OCI-LY3 (cell line): ENCODE data around the gene ASPSCR1.

Source experiments
- H2AFZ ChIP-seq: fragments of 200-600, 300-600 bp; shearing (Covaris generic); 2 replicates; pipeline ENCODE4 v1.6.0; 2014; ENCODE audit warnings: antibody characterized with exemption, low read depth, low read length
- H3K27ac ChIP-seq: fragments of 200-600, 300-600 bp; sonication (generic); 2 replicates; pipeline ENCODE4 v1.5.1; 2014; ENCODE audit warnings: mild to moderate bottlenecking, low read length, moderate library complexity, mixed read lengths
- H3K27me3 ChIP-seq: fragments of 200-600, 300-600 bp; sonication (generic); 2 replicates; pipeline ENCODE4 v1.6.1; 2014; ENCODE audit warnings: low read depth, low read length, mixed read lengths
- H3K36me3 ChIP-seq: fragments of 200-600, 300-600 bp; sonication (generic); replicated peaks from 2 replicates; pipeline ENCODE3; 2014; ENCODE audit warnings: low read depth, low read length, mixed read lengths
- H3K4me1 ChIP-seq: fragments of 300-600, 200-600 bp; sonication (generic); 2 replicates; pipeline ENCODE4 v1.6.1; 2014; ENCODE audit warnings: low read length, mixed read lengths
- H3K4me2 ChIP-seq: fragments of 200-600, 300-600 bp; sonication (generic); 2 replicates; pipeline ENCODE4 v1.6.1; 2014; ENCODE audit warnings: low read length, mixed read lengths
- H3K4me3 ChIP-seq: fragments of 300-600, 200-600 bp; sonication (generic); 2 replicates; pipeline ENCODE4 v1.5.1; 2014; ENCODE audit warnings: antibody characterized with exemption, mild to moderate bottlenecking, low read length, moderate library complexity
- H3K79me2 ChIP-seq: fragments of 300-600, 200-600 bp; shearing (Covaris generic); 2 replicates; pipeline ENCODE4 v1.6.1; 2014; ENCODE audit warnings: mild to moderate bottlenecking, low read length, mixed read lengths
- H3K9ac ChIP-seq: fragments of 300-600, 200-600 bp; shearing (Covaris generic); 2 replicates; pipeline ENCODE4 v1.6.0; 2014; ENCODE audit warnings: mild to moderate bottlenecking, low read length, moderate library complexity
- H3K9me3 ChIP-seq: fragments of 200-600, 300-600 bp; shearing (Covaris generic); 2 replicates; pipeline ENCODE4 v1.6.1; 2014; ENCODE audit warnings: low read length, mixed read lengths; ENCODE audit not compliant: insufficient read depth
- H4K20me1 ChIP-seq: fragments of 200-600, 300-600 bp; sonication (generic); 2 replicates; pipeline ENCODE4 v1.6.1; 2016; ENCODE audit warnings: low read length, mixed read lengths; ENCODE audit not compliant: insufficient read depth
- CTCF ChIP-seq: fragments of 200-600, 300-600 bp; sonication (generic); IDR thresholded peaks from 2 replicates; pipeline ENCODE4 v1.5.1; 2014; ENCODE audit warnings: antibody characterized with exemption, low read length, low read depth
- EZH2phosphoT487 ChIP-seq: fragments of 200-600 bp; shearing (Covaris generic); IDR thresholded peaks from 2 replicates; pipeline ENCODE4 v1.6.1; 2018; ENCODE audit warnings: antibody characterized with exemption, mixed run types, low read depth

The ASPSCR1 gene

GRCh38 chr17:82022981-82023446, 45.6 kb downstream of the ASPSCR1 start, which contains the start of gene LRRC45:
Gene LRRC45 (plus strand): TSS chr17:82023305. CDS start chr17:82023644, 339 bp downstream.
- Histone ChIP-seq H2AFZ (peak within 1 kb of the TSS; percentile 67; the same call in 1 of the 2 replicates), H3K36me3 (no peaks in the 10 kb centered on the region)

GRCh38 chr17:82023447-82024241, 46.2 kb downstream of the ASPSCR1 start:
- peak overlapping the region; percentile 3; the same call in 1 of the 2 replicates for H2AFZ ChIP-seq
- no peak for TF ChIP-seq CTCF
- no peak for TF ChIP-seq EZH2phosphoT487
- no peaks in the 10 kb centered on the region for H3K9me3 ChIP-seq
- peak overlapping the region; percentile 97 for H3K4me2 ChIP-seq
- H3K9ac ChIP-seq, result peak overlapping the region; percentile 65
- peaks cover 35% of the 10 kb centered on the region for H3K4me1 ChIP-seq
- H3K36me3 ChIP-seq, result no peaks in the 10 kb centered on the region
- no peak overlapping the region for H3K27ac ChIP-seq
- H3K27me3 ChIP-seq, result no peaks in the 10 kb centered on the region
- H3K79me2 ChIP-seq, result peaks cover 15% of the 10 kb centered on the region
- H3K4me3 ChIP-seq, result peak overlapping the region; percentile 88
- H4K20me1 ChIP-seq, result peaks cover 13% of the 10 kb centered on the region

More at GRCh38 chr17:82022981-82023446, 45.6 kb downstream of the ASPSCR1 start, which contains the start of gene LRRC45:
- Histone ChIP-seq H3K4me3 (peak within 1 kb of the TSS; percentile 100), H3K27ac (peak within 1 kb of the TSS; percentile 45), H3K9me3 (no peaks in the 10 kb centered on the region), H3K4me2 (peak within 1 kb of the TSS; percentile 99), H3K9ac (peak within 1 kb of the TSS; percentile 97), H3K79me2 (peaks cover 15% of the 10 kb centered on the region), H4K20me1 (peaks cover 13% of the 10 kb centered on the region), H3K27me3 (no peaks in the 10 kb centered on the region), H3K4me1 (peaks cover 29% of the 10 kb centered on the region)
- TF ChIP-seq EZH2phosphoT487 (no peak), CTCF (no peak)

GRCh38 chr17:82024859-82025258, 47.4 kb downstream of the ASPSCR1 start:
- Histone ChIP-seq H3K9me3 (no peaks in the 10 kb centered on the region), H4K20me1 (peaks cover 13% of the 10 kb centered on the region), H3K27ac (no peak overlapping the region), H3K4me2 (no peak overlapping the region), H3K79me2 (peaks cover 15% of the 10 kb centered on the region), H3K27me3 (no peaks in the 10 kb centered on the region), H3K4me1 (peaks cover 39% of the 10 kb centered on the region), H2AFZ (no peak overlapping the region), H3K4me3 (no peak overlapping the region), H3K36me3 (no peaks in the 10 kb centered on the region), H3K9ac (no peak overlapping the region)
- TF ChIP-seq CTCF (no peak), EZH2phosphoT487 (no peak)

- Histone ChIP-seq H3K27me3 (no peaks in the 10 kb centered on the region), H3K27ac (no peak overlapping the region), H3K9me3 (no peaks in the 10 kb centered on the region), H4K20me1 (peaks cover 9% of the 10 kb centered on the region), H3K79me2 (peaks cover 15% of the 10 kb centered on the region), H3K4me3 (no peak overlapping the region), H2AFZ (no peak overlapping the region), H3K4me1 (peaks cover 39% of the 10 kb centered on the region), H3K36me3 (no peaks in the 10 kb centered on the region), H3K9ac (no peak overlapping the region), H3K4me2 (no peak overlapping the region)
- TF ChIP-seq EZH2phosphoT487, result no peak
- no peak for TF ChIP-seq CTCF
Observed at GRCh38 chr17:82025401-82026107, 48.1 kb downstream of the ASPSCR1 start.
